HG02588 (cell line): ENCODE results near the gene TBRG4.
"Not testable (repeated sequence)": the region's sequence is repeated elsewhere in the genome, so short reads cannot be mapped to it uniquely, and the experiment has no call there.

ENCODE experiments used
- ATAC-seq: cut with Tn5 transposase; IDR thresholded peaks from one replicate; pipeline ENCODE4 v1.9.1; 2021; ENCODE audit warnings: mild to moderate bottlenecking, moderate library complexity; ENCODE audit not compliant: unreplicated experiment

Gene TBRG4

GRCh38 chr7:45118292-45118691 is 6.8 kb upstream of the TBRG4 start:
- ATAC-seq, result no peak

- no peak for ATAC-seq
Observed at GRCh38 chr7:45117582-45117981, 6.1 kb upstream of the TBRG4 start.

GRCh38 chr7:45116048-45116447 is 4.6 kb upstream of the TBRG4 start:
- ATAC-seq, result no peak

GRCh38 chr7:45114926-45115325 is 3.4 kb upstream of the TBRG4 start:
- ATAC-seq, result no peak

GRCh38 chr7:45114257-45114656 is 2.8 kb upstream of the TBRG4 start:
- ATAC-seq, result not testable (repeated sequence)

- ATAC-seq, result no peak
Observed at GRCh38 chr7:45112648-45113047, 1.2 kb upstream of the TBRG4 start.

- ATAC-seq, result no peak
Observed at GRCh38 chr7:45108863-45109262, 2.6 kb downstream of the TBRG4 start.

- ATAC-seq, result no peak
Observed at GRCh38 chr7:45107356-45107755, 4.1 kb downstream of the TBRG4 start.

GRCh38 chr7:45106820-45107219 is 4.7 kb downstream of the TBRG4 start:
- ATAC-seq, result no peak

- ATAC-seq, result no peak
Observed at GRCh38 chr7:45105588-45106188, 5.8 kb downstream of the TBRG4 start.

GRCh38 chr7:45104844-45105587 is 6.5 kb downstream of the TBRG4 start:
- no peak for ATAC-seq

- ATAC-seq, result no peak
Observed at GRCh38 chr7:45103958-45104843, 7.3 kb downstream of the TBRG4 start.

GRCh38 chr7:45102785-45103712 is 8.4 kb downstream of the TBRG4 start:
- no peak for ATAC-seq

- ATAC-seq, result no peak
Observed at GRCh38 chr7:45101748-45102147, 9.7 kb downstream of the TBRG4 start.

GRCh38 chr7:45100761-45101480 is 10.6 kb downstream of the TBRG4 start:
- ATAC-seq, result no peak

GRCh38 chr7:45099891-45100760 is 11.4 kb downstream of the TBRG4 start:
- no peak for ATAC-seq

- no peak for ATAC-seq
Observed at GRCh38 chr7:45098983-45099839, 12.3 kb downstream of the TBRG4 start.

GRCh38 chr7:45092931-45093235 is 18.6 kb downstream of the TBRG4 start:
- ATAC-seq, result no peak
